ENCODE measurements around the gene LRCH1.
A peak's percentile ranks its signal among the peaks of the same experiment; 100 is the strongest.

The LRCH1 gene

DNA sequence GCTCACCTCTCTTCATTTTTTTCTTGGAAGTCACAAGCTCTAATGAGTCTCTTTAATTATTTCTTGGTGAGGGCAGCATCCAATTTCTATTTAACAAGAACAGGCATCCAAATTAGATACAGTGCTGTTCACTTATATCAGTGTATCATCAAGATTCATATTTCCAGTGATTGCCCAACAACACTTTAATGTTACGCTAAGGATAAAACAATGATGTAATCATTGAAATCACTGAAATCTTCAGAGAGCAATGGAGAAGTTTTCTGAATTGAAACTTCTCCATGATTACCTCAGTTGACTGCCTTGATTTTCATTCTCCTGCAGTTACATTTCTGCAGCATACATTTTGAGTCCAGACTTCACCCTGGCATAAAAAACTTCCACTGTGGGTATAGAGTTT, 17.1 kb upstream of the LRCH1 start:
- no peak for DNase-seq (ENCODE audit: low spot score)

DNA sequence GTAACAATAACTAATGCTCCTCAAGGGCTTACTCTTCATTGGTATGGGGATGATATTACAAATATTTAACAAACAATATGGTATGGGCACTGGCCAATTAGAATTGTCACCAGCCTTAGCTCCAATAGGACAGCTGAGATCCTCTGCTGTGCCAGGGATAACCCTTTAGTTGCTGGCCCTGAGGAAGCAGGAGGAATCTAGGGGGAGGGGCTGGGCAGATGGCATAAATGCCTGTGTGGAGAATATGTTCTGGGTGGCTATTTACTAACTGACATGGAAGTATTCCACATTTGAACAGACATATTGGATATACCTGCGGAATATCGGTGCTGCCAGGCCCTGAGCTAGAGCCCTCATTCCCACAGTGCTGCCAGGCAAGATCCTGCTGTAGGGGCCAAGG, 16.6 kb upstream of the LRCH1 start:
- no peak for DNase-seq (ENCODE audit: low spot score)

- no peak for DNase-seq (ENCODE audit: low spot score)
These were observed 13.7 kb upstream of the LRCH1 start for GRCh38 chr13:46539231-46539630.

DNA sequence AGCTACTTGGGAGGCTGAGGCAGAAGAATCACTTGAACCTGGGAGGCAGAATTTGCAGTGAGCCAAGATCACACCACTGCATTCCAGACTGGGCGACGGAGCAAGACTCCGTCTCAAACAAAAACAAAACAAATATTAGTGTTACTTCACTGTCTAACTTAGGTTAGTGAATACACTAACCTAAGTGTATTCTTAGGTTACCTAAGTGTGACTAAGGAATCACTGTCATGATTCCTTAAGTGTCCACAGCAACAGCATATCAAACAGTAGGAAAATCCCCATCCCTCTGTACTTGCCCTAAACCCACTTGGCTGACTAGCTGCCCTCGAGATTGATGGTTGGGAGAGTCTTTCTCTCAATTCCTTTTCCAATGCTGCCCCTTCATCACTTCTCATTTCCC, 11.8 kb upstream of the LRCH1 start:
- no peak for DNase-seq (ENCODE audit: low spot score)

GRCh38 chr13:46542833-46543232, 10.1 kb upstream of the LRCH1 start:
- no peak for DNase-seq (ENCODE audit: low spot score)

GRCh38 chr13:46543287-46543686, 9.7 kb upstream of the LRCH1 start:
- no peak for DNase-seq (ENCODE audit: low spot score)

DNA sequence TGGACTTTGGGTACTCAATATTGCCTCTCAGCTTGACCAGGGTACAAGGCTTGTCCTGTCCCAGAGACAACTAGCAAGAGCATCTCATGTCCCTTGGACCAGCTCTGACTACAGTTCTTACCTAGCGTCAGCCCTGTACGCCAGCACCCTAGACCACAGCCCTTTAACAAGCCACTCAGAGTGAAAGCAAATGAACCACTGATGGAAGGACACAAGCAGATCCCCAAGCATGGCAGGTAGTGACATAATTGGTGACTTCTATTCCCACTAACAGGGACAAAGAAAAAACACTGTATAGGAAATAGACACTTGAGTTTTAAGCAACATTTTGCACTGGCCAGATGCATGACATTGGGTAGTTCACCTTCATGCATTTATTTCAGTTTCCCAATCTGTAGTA, 8.8 kb upstream of the LRCH1 start:
- no peak for DNase-seq (ENCODE audit: low spot score)

DNA sequence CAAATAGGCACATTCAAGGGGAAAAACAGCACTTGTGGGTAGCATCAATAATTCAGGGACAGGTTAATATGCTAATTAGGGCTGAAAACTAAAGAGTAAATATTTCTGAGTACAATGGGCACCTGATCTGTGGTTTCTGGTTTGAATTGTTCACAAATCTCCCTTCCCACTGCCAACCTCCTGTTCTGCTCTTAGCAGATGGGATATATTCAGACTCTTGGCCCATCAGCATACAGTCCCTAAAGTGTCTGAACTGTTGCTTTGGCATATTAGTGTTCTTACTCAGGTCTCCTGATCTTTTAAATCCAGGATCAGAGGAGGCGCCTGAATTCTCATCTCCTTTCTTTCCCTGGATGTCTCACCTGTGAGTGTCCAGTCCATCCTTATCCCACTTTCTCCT, 8.2 kb upstream of the LRCH1 start:
- DNase-seq (ENCODE audit: low spot score), result no peak

DNA sequence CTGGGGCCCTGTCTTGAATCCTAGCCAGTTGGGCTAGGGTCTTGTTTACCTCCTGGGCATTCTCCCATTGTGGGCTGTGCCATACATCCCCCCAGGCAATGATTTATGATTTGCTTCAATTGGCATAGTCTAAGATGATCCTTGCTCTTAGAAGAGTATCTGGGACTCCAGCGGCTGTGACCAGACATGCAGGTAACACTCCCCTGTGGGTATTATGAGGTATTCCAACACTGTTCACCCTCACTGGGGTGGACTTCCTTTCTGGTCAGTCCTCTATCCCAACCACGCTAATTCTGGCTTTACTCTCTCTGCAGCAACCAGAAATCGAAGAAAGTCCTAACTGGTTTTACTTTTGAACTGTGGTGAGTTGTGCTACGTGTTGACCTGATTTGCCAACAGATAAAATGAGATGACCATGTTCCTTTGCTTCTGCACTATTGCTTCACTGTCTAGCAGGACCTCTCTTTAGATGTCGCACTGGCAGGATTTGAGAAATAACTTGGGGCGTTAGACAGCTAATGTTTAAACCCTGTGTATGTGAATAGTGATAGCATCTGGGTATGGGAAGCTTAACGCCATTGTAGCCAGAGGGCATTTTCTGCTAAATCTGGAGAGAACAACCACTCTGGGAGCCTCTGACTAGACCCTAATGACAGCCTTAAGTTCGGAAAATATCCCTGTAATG, 6.7 kb upstream of the LRCH1 start:
- no peak for DNase-seq (ENCODE audit: low spot score)

GRCh38 chr13:46550822-46551221, 2.1 kb upstream of the LRCH1 start:
- no peak for DNase-seq (ENCODE audit: low spot score)

- DNase-seq (ENCODE audit: low spot score), result peak; percentile 73
These were observed 1.3 kb upstream of the LRCH1 start for GRCh38 chr13:46551410-46552302.

GRCh38 chr13:46552303-46552682, 677 bp upstream of the LRCH1 start:
- no peak for DNase-seq (ENCODE audit: low spot score)

DNA sequence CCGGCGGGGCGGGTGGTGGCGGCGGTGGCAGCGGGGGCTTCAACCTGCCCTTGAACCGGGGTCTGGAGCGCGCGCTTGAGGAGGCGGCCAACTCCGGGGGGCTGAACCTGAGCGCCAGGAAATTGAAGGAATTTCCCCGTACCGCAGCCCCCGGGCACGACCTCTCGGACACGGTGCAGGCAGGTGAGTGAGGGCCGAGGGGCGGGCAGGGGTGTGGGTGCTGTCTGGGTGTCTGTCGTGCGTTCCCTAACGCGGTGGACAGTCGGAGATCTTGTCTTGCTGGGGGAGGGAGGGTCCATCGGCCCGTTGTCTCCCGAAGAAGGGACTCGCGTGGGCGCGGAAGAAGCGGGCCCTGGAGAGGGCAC, 533 bp downstream of the LRCH1 start:
- no peak for DNase-seq (ENCODE audit: low spot score)

DNA sequence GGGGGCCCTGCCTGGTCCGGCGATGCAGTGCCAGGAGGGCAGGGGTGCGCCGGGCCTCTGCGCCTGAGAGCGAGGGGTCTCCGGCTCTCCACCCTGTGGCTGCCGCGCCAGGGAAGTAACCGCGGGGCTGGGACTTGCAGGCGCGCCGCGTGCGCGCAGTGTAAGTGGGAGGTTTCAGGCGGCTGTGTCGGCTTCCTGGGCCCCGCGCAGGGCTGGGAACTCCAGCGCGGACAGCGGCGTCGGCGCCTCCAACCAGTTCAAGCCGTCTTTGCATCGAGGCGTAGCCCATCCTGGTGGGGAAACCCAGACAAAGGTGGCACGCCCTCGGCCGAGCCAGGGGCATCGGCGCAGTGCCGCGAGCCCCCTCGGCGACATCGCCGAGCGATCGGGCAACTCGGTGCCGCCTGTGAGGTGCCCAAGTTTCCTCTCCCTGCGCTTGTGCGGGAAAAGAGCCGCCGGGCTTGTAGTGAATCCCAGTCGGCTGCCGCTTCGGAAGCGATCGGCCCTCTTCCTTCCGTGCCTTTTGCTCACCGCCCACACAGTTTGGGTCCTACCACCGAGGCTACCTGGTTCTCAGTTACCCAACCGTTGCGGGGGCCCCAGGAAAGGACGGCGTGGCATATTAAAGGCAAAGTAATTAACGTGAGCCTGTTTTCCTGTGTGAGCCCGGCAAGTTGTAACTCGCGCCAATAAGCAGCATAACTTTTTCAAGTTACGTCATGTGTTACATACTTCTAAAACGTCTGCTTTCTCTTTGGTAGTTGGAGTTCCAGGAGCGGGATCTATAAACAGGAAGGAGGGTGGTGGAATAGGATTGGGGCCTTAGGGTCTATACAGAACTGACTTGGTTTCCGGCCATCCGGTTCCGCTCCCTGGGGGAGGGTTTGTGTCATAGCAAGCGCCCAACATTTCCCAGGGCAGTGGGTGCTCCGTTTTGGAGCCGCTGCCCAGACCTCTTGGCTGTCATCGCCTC, 1.2 kb downstream of the LRCH1 start:
- peak; percentile 79 for DNase-seq (ENCODE audit: low spot score)

- DNase-seq (ENCODE audit: low spot score), result no peak
These were observed 2.0 kb downstream of the LRCH1 start for GRCh38 chr13:46554951-46555350.

DNA sequence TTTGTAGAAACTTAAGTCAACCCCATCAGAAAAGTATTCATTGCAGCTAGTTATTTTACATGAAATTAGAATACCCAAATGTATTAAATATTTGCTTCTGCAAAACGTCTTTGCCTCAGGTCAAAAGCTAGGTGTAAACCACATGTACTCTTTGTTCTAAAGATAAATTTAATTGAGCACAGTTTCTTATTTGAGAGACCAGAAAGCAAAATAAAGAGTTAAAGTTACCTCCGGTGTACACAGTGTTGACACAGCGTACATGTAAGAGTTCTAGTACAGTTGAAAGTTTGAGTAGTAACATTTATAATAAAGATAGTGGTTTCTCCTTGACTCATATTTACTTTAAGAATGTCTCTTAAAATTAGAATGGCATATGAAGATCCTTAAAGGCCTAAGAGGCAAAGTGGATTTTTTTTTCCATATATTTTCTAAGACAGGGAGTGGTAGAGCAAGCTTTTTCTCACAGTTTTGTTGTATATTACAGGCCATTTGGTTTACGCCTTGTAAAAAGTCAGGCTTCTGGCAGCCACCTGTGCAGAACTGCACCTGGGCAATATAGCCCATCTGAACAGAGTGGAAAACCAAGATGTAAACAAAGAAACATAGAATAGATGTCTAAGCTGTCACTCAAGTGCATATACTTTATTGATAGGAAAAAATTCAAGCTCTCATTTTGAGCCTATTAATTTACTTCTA, 2.9 kb downstream of the LRCH1 start:
- DNase-seq (ENCODE audit: low spot score), result peak; percentile 25

GRCh38 chr13:46556418-46556779, 3.4 kb downstream of the LRCH1 start:
- DNase-seq (ENCODE audit: low spot score), result peak; percentile 21

DNA sequence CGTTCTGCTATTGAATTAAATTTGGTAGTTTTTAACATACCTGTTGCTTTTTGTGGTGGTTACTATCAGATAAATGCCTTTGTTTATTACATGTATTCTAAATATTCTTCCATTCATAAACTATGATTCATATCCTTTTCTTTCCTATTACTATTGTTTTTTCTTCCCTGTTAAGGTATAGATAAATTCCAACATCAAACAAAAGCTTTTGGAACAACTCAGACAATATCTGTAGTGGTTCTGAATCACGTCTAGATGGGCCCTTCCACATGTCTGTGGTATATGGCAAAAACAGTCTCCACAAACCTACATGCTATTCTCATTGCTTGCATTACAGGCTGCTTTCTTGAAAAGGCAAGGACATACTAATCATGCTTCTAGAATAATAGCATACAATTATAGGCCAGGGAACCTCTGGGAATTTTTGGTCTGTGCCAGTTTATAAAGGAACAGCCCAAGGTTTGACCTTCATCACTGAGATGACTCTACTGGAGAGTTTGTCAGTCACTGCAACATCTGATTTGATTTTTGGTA, 6.4 kb downstream of the LRCH1 start:
- DNase-seq (ENCODE audit: low spot score), result no peak

DNA sequence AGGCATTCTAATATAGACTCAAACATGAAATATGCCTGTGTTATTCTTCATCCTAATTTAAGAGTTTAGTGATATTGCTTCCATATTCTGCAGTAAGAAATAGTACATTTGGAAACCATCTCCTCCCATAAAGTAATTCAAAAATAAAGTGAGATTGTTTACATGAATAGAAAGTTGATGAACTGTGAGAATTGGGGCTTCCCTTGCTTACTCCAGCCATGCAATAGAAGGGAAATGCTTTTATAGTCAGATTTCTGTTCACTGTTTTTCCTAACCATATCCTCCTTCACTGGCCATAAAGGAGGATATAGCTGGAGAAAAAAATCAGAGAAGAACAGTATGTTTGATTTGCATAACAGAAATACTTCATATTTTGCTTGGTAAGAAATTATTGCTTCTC, 7.8 kb downstream of the LRCH1 start:
- no peak for DNase-seq (ENCODE audit: low spot score)

GRCh38 chr13:46561286-46561685, 8.3 kb downstream of the LRCH1 start:
- no peak for DNase-seq (ENCODE audit: low spot score)

GRCh38 chr13:46561691-46562090, 8.7 kb downstream of the LRCH1 start:
- DNase-seq (ENCODE audit: low spot score), result no peak

GRCh38 chr13:46562152-46562551, 9.2 kb downstream of the LRCH1 start:
- no peak for DNase-seq (ENCODE audit: low spot score)

Measured in NAMALWA (cell line).